Astrocyte of the spinal cord (primary cell): ENCODE results near the gene STN1.

Source experiments
- DNase-seq: peaks from one replicate; pipeline ENCODE4 v3.0.0; 2011; ENCODE audit warnings: low read depth, low spot score
- H3K4me3 ChIP-seq: 2 replicates; pipeline ENCODE4 v1.5.1; 2011; ENCODE audit warnings: low read depth, mild to moderate bottlenecking, low read length, moderate library complexity
- in situ Hi-C: cut with HindIII; loops from 2 replicates; pipeline ENCODE4 v1.10.0; 2017; ENCODE audit warnings: low sequenced_read_pairs
- TF ChIP-seq, protein P1 (sequence below): IDR thresholded peaks from 2 replicates; pipeline ENCODE4 v1.5.1; 2012; ENCODE audit warnings: low read depth, mild to moderate bottlenecking, low read length, inconsistent platforms

Gene STN1

GRCh38 chr10:103941801-103942200, 23.8 kb upstream of the STN1 start:
- DNase-seq, result no peak
- in situ Hi-C loops, result no loop called here
- H3K4me3 ChIP-seq, result no peak overlapping the region
- TF ChIP-seq, protein P1, sequence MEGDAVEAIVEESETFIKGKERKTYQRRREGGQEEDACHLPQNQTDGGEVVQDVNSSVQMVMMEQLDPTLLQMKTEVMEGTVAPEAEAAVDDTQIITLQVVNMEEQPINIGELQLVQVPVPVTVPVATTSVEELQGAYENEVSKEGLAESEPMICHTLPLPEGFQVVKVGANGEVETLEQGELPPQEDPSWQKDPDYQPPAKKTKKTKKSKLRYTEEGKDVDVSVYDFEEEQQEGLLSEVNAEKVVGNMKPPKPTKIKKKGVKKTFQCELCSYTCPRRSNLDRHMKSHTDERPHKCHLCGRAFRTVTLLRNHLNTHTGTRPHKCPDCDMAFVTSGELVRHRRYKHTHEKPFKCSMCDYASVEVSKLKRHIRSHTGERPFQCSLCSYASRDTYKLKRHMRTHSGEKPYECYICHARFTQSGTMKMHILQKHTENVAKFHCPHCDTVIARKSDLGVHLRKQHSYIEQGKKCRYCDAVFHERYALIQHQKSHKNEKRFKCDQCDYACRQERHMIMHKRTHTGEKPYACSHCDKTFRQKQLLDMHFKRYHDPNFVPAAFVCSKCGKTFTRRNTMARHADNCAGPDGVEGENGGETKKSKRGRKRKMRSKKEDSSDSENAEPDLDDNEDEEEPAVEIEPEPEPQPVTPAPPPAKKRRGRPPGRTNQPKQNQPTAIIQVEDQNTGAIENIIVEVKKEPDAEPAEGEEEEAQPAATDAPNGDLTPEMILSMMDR, result no peak

DNA sequence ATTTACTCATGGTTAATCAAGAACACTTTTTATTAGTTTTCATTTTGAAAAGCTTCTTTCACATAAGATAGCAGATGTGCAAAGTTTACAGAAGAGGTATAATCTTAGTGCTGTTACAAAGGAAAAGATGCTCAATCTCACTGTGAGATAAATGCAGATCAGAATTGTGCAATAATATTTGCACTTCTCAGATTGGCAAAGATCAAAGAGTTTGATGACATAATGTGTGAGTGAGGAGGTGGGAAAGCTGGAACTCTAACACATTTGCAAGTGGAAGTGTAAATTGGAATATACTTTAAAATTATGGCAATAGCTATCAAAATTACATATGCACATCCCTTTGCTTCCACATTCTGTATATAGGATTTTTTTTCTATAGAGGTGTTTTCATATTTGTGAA, 21.5 kb upstream of the STN1 start:
- H3K4me3 ChIP-seq, result no peak overlapping the region
- in situ Hi-C loops, result no loop called here
- no peak for DNase-seq
- TF ChIP-seq, protein P1, result no peak

DNA sequence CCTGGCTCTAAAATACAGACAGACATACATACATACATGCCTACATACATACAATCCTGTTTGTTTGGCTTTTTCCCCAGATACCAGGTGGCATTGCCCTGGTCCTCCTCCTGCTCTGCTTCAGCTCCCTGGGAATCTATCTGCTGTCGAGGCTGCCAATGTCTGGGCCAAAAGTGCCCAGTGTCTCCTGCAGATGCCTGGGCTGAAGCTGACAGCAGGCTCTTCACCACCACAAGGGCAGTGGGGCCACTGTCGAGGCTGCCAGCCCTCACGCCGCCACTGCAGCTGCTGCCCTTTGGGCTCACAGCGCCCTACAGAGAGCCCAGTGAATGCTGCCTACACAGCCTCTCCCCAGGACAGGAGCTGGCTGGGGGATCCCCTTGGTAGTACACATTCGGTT, 18.0 kb upstream of the STN1 start:
- TF ChIP-seq, protein P1, result no peak
- in situ Hi-C loops, result no loop called here
- no peak overlapping the region for H3K4me3 ChIP-seq
- DNase-seq, result no peak

DNA sequence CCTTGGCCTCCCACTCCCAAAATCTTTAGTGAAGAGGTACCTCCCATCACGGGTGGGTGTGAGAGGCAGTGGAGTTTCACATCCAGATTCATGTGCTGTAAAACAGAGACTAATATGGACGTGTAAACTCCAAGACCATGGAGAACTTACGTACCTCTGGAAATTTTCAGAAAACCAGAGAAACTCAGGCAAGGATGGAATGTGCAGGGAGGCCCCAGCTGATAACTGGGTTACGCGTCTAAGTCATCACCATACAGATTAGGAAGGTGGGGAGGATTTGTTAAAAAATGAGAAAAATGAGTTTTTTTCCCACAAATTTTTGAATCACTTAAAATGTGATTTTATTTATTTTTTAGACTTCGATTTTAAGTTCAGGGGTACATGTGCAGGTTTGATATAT, 16.3 kb upstream of the STN1 start:
- TF ChIP-seq, protein P1, result no peak
- H3K4me3 ChIP-seq, result no peak overlapping the region
- in situ Hi-C loops, result no loop called here
- DNase-seq, result no peak

DNA sequence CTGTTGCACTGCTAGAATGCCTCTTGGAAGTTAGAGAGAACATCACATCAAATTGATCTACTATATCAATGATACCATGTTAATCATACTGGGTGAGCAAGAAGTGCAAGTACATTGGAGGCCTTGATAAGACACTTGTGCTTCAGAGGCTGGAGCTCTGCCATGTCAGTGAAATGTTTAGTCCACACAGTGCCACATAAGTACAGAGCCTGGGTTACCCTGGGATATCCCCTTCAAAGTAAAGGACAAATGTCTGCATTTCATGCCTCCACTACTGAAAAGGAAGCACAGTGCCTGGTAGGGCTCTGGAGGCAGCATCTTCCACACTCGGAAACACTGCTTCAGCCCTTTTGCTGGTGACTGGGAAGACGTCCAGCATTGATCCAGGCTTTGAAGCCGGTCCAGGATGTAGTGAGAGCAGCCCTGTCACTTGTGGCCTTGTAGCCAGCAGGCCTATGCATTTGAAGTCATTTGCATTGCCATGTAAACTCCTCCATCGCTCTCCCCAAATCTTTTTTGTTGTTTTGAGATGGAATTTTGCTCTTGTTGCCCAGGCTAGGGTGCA, 15.7 kb upstream of the STN1 start:
- DNase-seq, result no peak
- in situ Hi-C loops, result no loop called here
- no peak overlapping the region for H3K4me3 ChIP-seq
- TF ChIP-seq, protein P1, result no peak

DNA sequence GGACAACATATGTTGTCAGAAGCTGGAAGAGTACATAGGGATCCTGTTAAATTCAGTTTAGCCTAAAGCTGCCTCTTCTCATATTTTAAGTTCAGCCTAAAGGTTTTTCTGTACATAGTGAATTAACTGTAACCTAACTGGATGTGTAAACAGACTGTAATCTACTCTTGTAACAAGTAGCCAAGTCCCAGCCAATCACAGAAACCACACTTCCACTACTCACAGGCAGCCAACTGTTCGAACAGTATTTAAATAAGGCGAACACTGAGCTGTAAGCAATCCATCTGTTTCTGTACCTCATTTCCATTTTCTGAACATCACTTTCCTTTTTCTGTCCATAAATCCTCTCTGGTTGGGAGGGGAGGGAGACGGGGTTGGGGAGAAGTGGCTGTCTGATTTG, 15.0 kb upstream of the STN1 start:
- TF ChIP-seq, protein P1, result no peak
- no peak overlapping the region for H3K4me3 ChIP-seq
- in situ Hi-C loops, result no loop called here
- no peak for DNase-seq

- in situ Hi-C loops, result no loop called here
- TF ChIP-seq, protein P1, result no peak
- no peak for DNase-seq
- H3K4me3 ChIP-seq, result no peak overlapping the region
Observed at GRCh38 chr10:103932271-103932670, 14.3 kb upstream of the STN1 start.
